ENCODE measurements around the gene TENM3.

TENM3 gene

DNA sequence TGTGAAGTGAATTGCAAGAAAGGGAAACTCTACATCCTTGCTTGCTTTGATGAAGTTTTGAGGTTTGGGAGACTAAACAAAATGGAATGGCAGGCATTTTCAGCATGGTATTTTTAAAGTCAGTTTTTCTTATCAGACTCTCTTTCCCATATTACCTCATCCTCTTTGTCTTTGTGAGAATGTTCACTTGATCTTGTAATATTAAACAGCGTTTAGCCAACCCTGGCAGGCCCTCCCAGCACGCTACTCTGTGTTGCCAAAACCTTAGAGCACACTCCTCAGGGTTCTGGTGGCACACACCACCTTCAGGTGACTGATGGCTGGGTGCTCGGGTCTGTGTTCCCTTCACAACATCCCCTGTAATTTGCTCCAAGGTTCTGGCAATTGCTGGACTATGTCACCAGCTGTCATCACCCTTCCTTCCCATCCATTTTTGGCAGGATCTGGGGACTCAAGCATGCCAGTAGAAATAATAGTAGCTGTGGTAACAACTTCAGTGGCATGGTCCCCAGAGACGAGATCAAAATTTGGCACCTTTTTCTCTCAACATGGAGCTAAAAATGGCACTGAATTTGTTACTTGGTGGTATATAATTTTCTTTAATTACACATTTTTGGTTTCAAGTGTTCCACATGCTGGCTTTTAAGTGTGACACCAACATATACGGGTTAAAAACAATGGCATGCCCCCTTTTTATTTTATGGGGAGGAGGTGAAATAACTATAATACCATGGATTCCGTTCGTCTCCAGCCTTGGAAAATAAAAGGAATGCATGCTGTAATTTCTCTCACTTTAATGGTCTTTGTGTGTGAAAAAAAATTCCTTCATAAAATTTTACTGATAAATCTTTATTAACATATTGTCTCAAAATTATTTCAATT is 400.8 kb downstream of the TENM3 start:
- no peak for DNase-seq

DNA sequence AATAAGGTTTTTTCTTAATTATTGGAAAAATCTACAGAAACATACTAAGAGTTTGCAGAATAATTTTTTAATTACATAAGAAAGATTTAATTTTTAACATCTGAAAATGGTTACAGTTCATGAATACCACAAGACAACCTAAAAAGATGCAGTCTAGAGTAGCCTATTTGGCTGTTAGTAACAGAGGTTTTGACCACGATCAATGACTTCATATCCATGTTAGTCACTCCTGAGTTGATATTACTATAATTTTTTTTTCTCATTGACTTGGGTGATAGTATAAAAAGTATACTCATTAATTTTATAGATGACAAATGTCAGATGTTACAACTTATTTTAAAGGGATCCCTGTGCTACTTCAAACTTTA is 401.5 kb downstream of the TENM3 start:
- DNase-seq, result no peak

DNA sequence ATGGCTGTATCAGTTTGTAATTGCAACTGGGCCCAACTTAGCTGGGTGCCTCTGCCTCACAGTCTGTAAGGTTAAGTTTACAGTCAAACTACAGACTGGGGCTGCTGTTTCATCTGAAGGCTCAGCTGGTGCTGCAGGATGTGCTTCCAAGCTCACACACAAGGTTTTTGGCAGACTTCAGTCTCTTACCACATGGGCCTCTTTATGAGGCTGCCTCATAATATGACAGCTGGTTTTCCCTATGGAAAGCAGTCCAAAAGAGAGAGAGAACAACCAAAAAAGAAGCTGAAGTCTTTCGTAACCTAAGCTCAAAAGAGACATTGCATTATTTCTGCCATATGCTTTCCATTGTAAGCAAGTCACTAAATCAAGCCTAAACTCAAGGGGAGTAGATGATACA is 402.3 kb downstream of the TENM3 start:
- DNase-seq, result no peak

DNA sequence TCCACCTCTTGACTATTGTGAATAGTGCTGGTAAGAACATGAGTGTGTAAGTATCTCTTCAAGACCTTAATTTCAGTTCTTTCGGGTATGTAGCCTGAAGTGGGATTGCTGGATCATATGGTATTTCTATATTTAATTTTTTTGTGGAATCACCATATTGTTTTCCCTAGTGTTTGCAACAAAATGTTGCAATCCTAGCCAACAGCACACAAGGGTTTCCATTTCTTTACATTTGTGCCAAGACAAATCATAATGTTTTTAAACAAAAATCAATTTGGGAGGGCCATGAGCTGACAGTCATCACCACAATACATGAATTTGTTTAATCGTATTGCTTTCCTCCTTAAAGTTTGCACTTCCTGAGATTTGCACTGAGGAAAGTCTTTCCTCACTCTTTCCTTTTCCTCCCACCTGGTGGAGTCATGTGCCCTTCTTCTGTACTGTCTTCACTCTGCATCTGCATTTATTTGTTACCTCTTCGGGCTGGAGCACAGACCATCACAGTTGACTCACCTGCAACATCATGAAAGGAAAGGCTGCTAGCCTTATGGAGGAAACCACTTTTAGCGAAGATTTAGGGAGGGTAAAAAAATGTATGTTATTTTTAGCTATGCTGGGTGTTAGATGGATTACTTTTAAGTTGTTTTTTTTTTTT is 404.6 kb downstream of the TENM3 start:
- no peak for DNase-seq

DNA sequence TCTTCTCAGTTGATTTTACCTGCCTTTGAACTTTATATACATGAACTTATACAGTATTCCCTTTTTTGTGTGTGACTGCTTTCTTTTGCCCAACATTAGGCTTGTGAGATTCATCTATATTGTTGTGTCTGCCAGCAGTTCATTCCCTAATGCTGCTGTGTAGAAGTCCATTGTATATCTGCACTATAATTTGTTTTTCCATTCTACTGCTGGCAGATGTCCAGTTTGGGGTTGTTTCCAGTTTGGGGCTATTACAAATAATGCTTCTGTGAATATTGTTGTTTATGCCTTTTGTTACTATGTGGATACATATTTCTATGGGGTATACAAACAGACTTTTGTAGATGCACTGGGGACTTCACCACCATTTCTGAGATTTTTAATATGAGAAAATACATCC is 405.6 kb downstream of the TENM3 start:
- no peak for DNase-seq

DNA sequence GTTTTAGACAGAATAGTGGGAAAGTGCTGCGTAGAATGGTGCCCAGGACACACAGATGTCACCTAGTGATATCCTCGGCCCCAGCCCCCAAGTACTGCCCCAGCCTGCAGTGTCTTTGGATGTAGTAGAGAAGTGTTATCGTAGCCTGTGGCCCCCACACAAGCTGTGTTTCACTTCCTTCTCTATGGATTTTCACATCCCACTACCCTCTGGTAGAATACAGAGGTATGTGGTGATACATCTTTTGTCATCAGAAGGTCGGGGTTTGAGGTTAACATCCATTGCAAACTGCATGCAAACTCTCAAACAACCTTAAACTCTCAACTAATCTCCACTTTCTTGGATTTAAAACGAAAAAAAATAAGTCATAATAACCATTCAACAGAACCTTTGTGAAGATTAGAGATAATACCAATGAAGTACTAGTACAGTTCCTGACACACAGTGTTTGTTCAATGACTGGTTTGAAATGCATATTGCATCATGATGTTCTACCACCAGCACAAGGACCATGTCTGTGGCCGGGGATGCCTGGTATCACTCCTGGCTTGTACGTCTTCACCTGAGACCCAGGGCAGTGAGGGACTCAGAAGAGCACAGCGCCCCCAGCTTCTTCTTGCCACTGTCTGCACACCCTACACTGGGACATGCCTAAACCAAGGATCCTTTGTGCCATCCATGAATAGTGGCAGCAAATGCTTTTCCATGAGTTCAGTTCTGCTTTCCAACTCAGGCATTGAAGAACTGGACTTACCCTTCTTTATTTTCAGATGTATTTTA is 406.7 kb downstream of the TENM3 start:
- no peak for DNase-seq

DNA sequence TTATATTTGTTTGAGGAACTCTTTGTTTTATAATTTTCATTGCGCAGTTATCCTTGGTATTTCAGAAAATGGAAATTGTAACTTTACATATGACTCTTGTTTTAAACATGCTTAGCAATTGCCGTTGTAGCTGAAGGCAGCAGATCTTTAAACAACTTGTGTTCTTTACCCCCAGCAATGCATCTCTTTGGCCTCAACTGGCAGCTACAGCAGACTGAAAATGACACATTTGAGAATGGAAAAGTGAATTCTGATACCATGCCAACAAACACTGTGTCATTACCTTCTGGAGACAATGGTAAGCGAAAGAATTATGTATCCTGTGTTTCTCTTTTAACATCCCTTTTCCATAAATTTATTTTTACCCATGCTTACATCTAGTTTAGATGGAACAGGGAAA is 410.4 kb downstream of the TENM3 start:
- no peak for DNase-seq

DNA sequence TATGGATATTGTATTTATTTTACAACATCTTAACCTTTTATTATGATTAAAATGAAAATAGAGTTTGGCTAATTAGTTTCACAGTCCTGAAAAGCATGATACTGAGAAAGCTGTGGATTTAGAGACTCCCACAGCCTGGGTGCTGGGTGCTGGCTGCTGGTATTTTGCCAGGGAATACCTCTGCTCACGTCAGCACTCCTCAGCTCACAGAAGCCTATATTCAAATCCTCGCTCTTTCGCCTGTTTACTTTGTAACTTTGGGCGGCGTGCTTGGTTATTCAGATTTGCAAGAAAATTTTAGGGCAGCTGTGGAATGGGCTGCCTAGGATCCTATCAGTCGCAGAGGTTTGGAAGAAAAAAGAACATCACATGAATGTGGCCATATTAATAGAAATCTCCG is 412.1 kb downstream of the TENM3 start:
- DNase-seq, result no peak

DNA sequence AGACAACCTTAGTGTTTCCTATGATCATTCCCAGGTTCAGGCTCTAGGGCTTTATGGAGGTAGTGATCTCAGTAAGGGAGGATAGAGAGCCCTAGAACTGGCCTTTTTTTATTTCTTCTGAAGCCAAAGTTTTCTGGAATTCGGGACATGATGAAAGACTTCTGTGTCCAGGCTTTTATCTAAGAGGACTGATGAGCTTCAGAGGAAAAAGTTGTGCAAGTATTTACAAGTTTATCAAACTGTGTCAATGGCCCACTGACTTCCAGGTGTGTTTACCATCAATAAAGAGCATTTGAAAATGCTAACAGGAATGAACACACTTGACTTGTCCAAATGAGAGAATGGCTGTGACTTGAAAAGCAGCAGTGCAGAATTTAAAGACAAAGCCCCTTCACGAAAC is 419.3 kb downstream of the TENM3 start:
- no peak for DNase-seq

DNA sequence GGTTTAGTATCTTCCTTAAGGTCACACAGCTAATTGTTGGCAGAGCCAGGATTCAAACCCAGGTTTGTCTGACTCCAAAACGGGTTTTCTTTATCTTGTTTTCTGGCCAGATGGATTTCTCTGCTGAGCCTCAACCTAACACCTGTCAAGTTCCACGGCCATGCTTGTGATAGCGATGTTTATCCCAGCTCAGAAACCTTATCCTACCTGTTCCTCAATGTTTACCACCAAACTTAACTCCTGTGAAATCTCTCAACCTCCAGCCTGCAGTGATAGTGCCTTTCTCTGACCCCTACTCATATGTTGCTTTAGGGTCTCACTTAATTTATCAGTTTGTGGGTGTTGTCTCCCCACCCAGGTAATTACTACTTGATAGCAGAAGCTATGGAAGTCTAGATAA is 428.0 kb downstream of the TENM3 start:
- no peak for DNase-seq

DNA sequence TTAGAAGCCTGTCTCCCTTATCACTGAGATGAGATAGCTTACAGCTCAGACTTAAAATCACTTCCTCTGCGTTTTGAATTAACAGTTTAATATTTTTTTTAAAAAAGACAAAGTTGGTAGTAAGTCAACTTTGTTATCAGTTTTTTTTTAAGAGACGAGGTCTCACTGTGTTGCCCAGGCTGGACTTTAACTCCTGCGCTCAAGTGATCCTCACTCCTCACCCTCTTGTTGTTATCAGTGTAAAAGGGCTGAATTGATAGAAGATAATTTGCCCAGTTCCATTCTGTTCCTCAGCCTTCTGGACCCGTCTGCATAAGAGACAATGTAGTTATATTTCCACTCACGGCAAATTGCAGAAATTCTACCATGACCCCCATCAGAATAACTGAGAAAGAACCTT is 428.5 kb downstream of the TENM3 start:
- no peak for DNase-seq

DNA sequence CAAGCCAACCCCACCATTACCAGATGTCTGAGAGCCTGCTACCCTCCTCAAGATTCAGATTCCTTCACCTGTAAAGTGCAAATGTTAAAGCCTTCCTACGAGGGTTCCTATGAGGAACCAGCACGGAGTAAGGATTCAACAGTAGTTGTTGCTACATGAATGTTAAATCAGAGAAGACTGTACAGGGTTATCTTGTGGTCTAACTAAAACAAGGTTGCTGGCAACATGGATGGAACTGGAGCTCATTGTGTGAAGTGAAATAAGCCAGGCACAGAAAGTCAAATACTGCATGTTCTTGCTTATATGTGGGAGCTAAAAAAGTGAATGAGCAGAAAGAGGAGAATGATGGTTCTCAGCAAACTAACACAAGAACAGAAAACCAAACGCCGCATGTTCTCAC is 435.4 kb downstream of the TENM3 start:
- DNase-seq, result no peak

DNA sequence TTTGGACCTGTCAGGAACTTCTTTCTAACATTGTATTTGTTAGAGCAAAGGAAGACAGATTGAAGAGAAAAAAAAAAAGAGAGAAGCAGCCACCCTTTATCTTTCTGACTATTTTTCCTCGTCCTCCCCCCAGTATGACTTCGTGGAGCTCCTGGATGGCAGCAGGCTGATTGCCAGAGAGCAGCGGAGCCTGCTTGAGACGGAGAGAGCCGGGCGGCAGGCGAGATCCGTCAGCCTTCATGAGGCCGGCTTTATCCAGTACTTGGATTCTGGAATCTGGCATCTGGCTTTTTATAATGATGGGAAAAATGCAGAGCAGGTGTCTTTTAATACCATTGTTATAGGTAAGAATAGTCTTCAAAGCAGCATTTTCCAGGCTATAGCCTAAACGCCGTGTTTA is 436.3 kb downstream of the TENM3 start:
- no peak for DNase-seq

DNA sequence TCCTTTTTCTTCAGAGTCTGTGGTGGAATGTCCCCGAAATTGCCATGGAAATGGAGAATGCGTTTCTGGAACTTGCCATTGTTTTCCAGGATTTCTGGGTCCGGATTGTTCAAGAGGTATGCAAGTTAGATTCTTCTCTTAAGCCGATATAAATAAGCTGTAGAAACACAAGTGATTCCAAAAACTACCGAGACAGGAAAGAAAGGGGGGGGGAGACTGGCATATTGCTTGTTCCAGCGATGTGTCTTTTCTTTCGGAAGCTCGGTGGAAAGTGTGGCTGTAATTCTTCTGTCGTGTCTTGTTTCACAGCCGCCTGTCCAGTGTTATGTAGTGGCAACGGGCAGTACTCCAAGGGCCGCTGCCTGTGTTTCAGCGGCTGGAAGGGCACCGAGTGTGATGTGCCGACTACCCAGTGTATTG is 437.0 kb downstream of the TENM3 start:
- DNase-seq, result no peak

DNA sequence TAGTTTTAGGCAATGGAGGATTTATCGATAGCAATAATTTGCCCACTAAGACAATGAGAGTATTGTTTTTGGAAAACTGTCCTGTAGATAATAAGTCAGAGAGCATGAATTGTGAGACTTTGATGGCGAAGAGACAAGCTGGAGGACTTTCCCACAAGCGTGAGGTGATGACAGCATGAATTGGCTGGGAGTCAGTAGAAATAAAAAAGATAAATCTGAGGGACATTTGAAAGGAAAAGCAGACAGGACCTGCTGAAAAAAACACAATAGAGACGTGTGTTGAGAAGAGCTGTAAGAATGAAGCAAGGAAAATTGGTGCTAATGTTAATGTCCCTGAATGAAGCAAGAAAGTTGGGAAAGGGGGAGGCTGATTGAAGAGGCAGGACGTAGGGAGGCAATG is 440.5 kb downstream of the TENM3 start:
- DNase-seq, result no peak

DNA sequence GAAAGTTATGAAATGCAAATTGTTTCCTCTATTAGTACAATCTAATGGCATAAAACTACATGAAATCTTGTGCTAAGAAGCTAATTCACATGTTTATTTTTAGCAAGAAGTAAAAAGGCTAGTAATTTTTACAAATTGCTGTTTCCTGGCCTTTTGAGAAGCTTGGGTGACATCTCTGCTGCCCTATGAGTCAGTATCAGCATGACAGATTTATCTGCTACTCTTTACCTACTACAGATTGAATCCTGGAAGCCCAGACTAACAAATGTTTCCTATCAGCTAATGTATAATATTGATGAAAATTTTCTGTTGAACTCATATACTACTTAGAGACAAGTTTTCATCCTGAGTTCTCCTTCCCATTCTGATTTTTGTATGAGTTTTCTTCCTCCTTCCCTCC is 441.6 kb downstream of the TENM3 start:
- DNase-seq, result no peak

DNA sequence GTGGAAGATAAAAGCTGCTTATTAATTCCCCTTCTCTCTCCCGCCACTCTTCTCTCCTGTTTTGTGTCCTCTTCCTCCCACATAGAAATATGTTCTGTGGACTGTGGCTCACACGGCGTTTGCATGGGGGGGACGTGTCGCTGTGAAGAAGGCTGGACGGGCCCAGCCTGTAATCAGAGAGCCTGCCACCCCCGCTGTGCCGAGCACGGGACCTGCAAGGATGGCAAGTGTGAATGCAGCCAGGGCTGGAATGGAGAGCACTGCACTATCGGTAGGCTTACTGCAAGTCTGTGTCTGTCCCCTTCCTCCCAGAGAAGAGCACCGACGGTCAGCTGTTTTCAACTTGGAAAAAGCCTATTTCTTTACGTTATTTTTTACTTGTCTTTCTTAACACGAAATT is 444.9 kb downstream of the TENM3 start:
- DNase-seq, result no peak

DNA sequence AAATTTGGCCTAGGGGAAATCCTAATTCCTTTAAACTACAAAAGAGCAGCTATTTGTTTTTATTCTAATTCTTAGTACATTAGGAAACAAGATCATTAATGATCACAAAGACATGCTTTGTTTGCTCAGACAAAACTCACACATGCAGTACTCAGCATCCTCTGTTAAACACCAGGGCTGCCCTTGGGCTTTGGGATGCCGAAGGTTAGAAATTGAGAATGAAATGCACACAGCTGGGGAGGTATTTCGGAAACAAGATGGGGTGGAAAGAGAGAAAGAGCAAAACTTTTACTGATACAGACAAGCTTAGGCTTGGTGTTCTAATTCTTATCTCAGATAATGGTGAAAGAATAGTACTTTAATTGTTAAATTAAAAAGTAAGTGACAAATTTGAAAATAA is 451.3 kb downstream of the TENM3 start:
- DNase-seq, result no peak

DNA sequence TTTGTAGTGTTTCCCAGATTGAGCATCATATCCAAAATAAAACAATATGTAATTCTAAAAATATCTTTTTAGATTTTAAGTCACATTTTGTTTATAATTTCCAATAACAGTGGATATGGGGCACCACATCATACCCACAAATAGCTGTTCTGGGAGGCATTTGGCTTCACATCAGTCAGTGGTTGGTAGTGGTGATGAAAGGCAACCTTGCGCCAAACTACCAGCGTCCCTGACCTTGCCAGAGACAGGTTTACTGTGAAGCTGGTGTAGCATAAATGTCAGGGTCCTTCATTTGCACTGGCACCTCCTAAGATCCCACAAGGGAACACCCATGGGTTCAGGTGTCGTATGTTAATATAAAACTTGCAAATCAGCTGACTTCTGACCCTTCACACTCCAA is 451.8 kb downstream of the TENM3 start:
- no peak for DNase-seq

DNA sequence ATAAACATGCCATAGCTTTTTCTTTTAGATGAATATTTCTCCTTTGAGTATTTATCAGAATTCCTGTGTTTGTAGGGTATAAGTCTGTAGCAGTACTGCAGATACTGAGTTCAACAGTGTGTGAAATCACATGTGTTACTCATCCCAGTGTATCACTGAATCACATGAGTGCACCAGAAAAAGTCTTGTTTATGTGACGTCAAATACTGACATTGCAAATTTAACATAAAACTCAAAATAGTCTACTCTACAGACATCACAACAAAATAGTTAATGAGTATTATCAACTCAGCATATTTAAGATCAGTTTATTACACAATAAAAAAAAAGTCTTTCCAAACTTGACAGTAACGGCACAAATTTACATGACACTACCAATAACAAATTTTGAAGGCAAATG is 452.6 kb downstream of the TENM3 start:
- no peak for DNase-seq

DNA sequence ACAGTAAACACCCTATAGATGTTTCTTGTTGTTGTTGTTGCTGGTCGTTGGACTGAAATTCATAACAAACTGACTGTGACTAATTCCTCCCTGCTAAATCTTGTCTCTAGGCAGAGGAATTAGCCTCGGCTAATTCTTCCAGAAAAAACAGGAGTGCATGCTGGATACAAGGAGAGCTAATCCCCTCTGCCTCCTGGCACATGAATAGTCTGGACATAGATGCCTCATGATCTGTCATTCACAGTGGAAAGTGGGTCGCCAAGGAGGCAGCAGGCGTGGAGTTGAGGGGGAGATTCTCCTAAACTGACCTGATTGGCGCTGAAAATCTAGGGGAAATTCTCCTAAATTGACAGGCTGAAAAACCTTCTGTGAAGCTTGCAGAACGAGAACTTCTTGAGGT is 453.9 kb downstream of the TENM3 start:
- DNase-seq, result no peak

DNA sequence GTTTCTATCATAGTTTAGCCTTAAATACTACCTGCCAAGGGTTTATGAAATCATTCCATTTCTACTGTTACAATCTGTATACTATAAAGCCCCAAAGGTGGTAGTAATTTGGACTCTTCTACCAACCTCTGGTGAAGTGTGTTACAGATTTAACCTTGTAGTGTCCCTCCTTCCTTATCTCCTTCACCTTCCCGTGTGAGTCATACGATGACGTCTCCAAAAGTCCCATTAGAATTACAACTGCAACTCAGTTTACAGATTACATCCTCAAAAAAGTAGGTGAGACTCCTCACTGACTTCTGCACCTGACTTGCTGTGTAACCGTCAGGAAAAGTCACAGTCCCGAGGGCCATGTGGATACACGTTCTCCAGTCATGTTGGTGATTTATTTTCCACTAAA is 455.0 kb downstream of the TENM3 start:
- DNase-seq, result no peak

DNA sequence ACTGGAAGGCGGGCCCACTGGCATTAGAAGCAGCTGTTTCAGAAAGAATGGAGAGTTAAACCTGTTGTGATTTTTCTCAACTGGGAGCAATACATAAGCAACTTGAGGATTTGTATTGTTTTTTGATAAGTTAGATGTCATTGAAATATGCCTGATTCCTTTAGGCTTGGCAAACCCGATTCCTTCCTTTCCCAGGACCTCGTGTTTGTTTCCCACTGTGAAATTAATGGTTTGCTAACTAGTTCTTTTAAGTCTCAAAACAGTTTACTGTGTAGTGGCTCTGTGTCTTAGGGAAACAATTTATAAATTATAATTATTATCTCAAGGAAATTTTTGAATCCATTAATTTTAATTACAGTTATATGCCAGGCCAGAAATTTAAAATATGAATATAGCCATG is 456.0 kb downstream of the TENM3 start:
- DNase-seq, result no peak

DNA sequence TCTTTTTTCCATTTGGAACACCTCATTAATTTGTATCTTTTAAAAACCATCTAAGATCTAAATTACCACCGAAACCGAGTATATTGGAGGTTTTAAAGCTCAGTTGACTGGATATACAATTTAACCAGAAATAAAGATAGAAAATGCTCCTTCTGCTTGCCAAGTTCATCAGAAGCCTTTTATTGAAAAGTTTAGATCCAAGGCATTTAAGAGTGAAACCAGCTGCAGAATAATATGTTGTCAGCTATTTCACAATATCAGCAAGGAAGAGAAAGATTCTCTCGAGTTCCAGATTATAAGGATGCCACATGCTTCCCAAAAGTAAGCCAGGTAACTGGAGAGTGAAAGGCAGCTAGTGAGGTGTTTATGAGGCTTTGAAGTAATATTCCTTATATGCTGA is 456.6 kb downstream of the TENM3 start:
- no peak for DNase-seq

Data from NCI-H2171 (cell line).